Measurements from ENCODE around the gene SMIM35.

Gene SMIM35

GRCh38 chr11:118099838-118100556 lies 13.2 kb upstream of the SMIM35 start:
- DNase-seq (ENCODE audit: low read depth in 1 of 2, low spot score in 1 of 2) = no peak
- no peak overlapping the region for H3K4me3 ChIP-seq (replicated peaks; ENCODE audit: insufficient read depth, low read length)
- H3K27me3 ChIP-seq (ENCODE audit: insufficient read depth, poor library complexity, severe bottlenecking) = no peaks in the 10 kb centered on the region
- no peak for TF ChIP-seq POLR2AphosphoS5 (IDR thresholded peaks at IDR 0.05; ENCODE audit: low read depth)
- TF ChIP-seq, protein P1, sequence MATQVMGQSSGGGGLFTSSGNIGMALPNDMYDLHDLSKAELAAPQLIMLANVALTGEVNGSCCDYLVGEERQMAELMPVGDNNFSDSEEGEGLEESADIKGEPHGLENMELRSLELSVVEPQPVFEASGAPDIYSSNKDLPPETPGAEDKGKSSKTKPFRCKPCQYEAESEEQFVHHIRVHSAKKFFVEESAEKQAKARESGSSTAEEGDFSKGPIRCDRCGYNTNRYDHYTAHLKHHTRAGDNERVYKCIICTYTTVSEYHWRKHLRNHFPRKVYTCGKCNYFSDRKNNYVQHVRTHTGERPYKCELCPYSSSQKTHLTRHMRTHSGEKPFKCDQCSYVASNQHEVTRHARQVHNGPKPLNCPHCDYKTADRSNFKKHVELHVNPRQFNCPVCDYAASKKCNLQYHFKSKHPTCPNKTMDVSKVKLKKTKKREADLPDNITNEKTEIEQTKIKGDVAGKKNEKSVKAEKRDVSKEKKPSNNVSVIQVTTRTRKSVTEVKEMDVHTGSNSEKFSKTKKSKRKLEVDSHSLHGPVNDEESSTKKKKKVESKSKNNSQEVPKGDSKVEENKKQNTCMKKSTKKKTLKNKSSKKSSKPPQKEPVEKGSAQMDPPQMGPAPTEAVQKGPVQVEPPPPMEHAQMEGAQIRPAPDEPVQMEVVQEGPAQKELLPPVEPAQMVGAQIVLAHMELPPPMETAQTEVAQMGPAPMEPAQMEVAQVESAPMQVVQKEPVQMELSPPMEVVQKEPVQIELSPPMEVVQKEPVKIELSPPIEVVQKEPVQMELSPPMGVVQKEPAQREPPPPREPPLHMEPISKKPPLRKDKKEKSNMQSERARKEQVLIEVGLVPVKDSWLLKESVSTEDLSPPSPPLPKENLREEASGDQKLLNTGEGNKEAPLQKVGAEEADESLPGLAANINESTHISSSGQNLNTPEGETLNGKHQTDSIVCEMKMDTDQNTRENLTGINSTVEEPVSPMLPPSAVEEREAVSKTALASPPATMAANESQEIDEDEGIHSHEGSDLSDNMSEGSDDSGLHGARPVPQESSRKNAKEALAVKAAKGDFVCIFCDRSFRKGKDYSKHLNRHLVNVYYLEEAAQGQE (IDR thresholded peaks at IDR 0.05; ENCODE audit: insufficient replicate concordance, low read depth) = no peak
- TF ChIP-seq GABPA (IDR thresholded peaks at IDR 0.05; ENCODE audit: low read depth) = no peak
- no peak for TF ChIP-seq SPI1 (IDR thresholded peaks at IDR 0.05; ENCODE audit: borderline replicate concordance, low read depth)
- TF ChIP-seq CTCF (IDR thresholded peaks at IDR 0.05; ENCODE audit: insufficient read depth, low read length) = no peak
- H3K27ac ChIP-seq (replicated peaks) = no peak overlapping the region

DNA sequence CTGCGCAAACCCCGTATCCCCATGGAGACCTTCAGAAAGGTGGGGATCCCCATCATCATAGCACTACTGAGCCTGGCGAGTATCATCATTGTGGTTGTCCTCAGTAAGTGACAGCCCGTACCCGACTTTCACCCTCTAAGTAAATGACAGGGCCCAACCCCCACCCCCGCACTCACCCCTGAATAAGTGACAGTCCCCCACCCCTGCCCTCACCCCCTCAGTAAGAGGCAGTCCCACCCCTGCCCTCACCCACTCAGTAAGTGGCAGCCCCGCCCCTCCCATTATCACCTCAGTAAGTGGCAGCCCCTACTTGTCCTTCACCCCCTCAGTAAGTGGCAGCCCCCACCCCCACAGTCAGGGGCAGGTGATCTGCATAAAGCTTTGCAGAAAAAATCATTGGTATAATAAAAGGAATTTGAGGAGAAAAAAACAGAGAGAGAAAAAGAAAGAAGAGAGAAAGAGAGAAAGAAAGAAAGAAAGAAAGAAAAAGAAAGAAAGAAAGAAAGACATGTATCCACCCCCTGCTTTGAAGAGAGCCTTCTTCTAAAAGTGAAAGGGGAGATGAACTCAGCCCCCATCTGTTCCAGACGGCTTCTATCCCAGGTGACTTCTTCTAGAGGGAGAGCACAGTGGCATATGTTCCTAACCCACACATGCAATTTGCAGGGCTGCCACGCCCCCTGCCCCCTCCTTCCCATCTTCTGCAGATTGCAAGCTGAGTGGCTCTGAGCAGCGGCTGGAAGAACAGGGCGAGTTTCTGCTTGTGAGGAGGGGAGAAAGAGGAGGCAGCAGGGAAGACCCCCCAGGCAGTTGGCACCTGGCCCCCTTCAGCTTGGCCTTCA lies 12.5 kb upstream of the SMIM35 start:
- Histone ChIP-seq H3K4me3 (replicated peaks; ENCODE audit: insufficient read depth, low read length) (no peak overlapping the region), H3K27me3 (ENCODE audit: insufficient read depth, poor library complexity, severe bottlenecking) (no peaks in the 10 kb centered on the region), H3K27ac (replicated peaks) (no peak overlapping the region)
- DNase-seq (ENCODE audit: low read depth in 1 of 2, low spot score in 1 of 2) = no peak
- TF ChIP-seq, protein P1 (IDR thresholded peaks at IDR 0.05; ENCODE audit: insufficient replicate concordance, low read depth) = no peak

DNA sequence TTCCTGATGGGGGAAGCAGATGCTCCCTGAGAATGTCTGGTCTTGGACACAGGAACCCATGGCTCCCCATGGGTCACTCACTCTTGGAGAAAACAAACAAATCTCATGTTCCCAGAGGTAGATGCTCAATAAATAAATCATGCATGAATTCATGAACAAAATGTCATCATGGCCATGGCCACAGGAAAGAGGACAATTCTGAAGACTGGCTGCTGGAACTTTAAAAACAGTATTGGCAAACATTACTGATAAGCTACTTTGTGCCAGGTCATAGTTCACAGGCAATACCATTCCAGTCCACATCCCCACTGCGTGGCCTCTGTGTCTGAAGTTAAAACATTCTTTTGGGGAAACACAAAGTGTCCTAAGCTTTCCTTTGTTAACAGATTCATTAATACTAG lies 9.2 kb upstream of the SMIM35 start:
- Histone ChIP-seq H3K27me3 (ENCODE audit: insufficient read depth, poor library complexity, severe bottlenecking) (no peaks in the 10 kb centered on the region), H3K4me3 (replicated peaks; ENCODE audit: insufficient read depth, low read length) (no peak overlapping the region), H3K27ac (replicated peaks) (no peak overlapping the region)
- no peak for DNase-seq (ENCODE audit: low read depth in 1 of 2, low spot score in 1 of 2)
- no peak for TF ChIP-seq POLR2AphosphoS5 (IDR thresholded peaks at IDR 0.05; ENCODE audit: low read depth)
- TF ChIP-seq SPI1 (IDR thresholded peaks at IDR 0.05; ENCODE audit: borderline replicate concordance, low read depth) = no peak
- no peak for TF ChIP-seq GABPA (IDR thresholded peaks at IDR 0.05; ENCODE audit: low read depth)
- TF ChIP-seq, protein P1 (IDR thresholded peaks at IDR 0.05; ENCODE audit: insufficient replicate concordance, low read depth) = no peak
- no peak for TF ChIP-seq CTCF (IDR thresholded peaks at IDR 0.05; ENCODE audit: insufficient read depth, low read length)

All from HL-60 (cell line).